ENCODE results near the gene STIMATE. TPM values are rescaled to one million over a fixed set of nuclear protein-coding genes. Genes with fewer than 3 reads are reported as not detected.

The STIMATE gene
- total RNA-seq, 4 donors from 2014 or later: 8.2 to 33.0 (median 16.4) TPM

GRCh38 chr3:52816199-52816598 lies 81.1 kb downstream of the STIMATE start:
- H3K9me3 ChIP-seq: no peaks in the 10 kb centered on the region
- no peaks in the 10 kb centered on the region for H3K4me1 ChIP-seq
- no peak overlapping the region for H3K27ac ChIP-seq
- no peaks in the 10 kb centered on the region for H3K27me3 ChIP-seq
- intact Hi-C loops (cut with DNase I; ENCODE audit: low total_unique reads): no loop called here
- in situ Hi-C loops (cut with MboI; ENCODE audit: low pct_ligation_motif_present in 1 of 4, low pct_unique_long_range_greater_than_20kb in 1 of 4, low sequenced_read_pairs in 3 of 4): no loop called here
- TF ChIP-seq POLR2A (IDR thresholded peaks at IDR 0.05): no peak
- no peak for TF ChIP-seq EP300 (IDR thresholded peaks at IDR 0.05; ENCODE audit: low read depth)
- TF ChIP-seq POLR2AphosphoS5 (IDR thresholded peaks at IDR 0.05): no peak
- no peak for TF ChIP-seq CTCF (IDR thresholded peaks at IDR 0.05)
- H3K4me3 ChIP-seq: no peak overlapping the region
- WGBS, 2 donors (ENCODE audit: low coverage in 1 of 2): 82% methylated on average over 6 of the region's 6 CpGs; no CpG with 5 or more reads in 1 of the 2 donors
- no peaks in the 10 kb centered on the region for H3K36me3 ChIP-seq
- no peak for DNase-seq

GRCh38 chr3:52813810-52814209 lies 83.5 kb downstream of the STIMATE start:
- in situ Hi-C loops (cut with MboI; ENCODE audit: low pct_ligation_motif_present in 1 of 4, low pct_unique_long_range_greater_than_20kb in 1 of 4, low sequenced_read_pairs in 3 of 4) (no loop called here), intact Hi-C loops (cut with DNase I; ENCODE audit: low total_unique reads) (no loop called here)
- Histone ChIP-seq H3K4me3 (no peak overlapping the region), H3K27me3 (no peaks in the 10 kb centered on the region), H3K4me1 (no peaks in the 10 kb centered on the region), H3K36me3 (no peaks in the 10 kb centered on the region), H3K27ac (no peak overlapping the region), H3K9me3 (no peaks in the 10 kb centered on the region)
- 90% methylated on average over 8 of the region's 8 CpGs; no CpG with 5 or more reads in 1 of the 2 donors for WGBS, 2 donors (ENCODE audit: low coverage in 1 of 2)
- DNase-seq: no peak
- TF ChIP-seq CTCF (IDR thresholded peaks at IDR 0.05): no peak
- TF ChIP-seq EP300 (IDR thresholded peaks at IDR 0.05; ENCODE audit: low read depth): no peak
- no peak for TF ChIP-seq POLR2A (IDR thresholded peaks at IDR 0.05)
- TF ChIP-seq POLR2AphosphoS5 (IDR thresholded peaks at IDR 0.05): no peak

GRCh38 chr3:52811452-52812011 lies 85.8 kb downstream of the STIMATE start:
- no peak for DNase-seq
- Histone ChIP-seq H3K27ac (no peak overlapping the region), H3K27me3 (no peaks in the 10 kb centered on the region), H3K4me1 (no peaks in the 10 kb centered on the region), H3K9me3 (no peaks in the 10 kb centered on the region), H3K4me3 (no peak overlapping the region), H3K36me3 (no peaks in the 10 kb centered on the region)
- TF ChIP-seq POLR2AphosphoS5 (IDR thresholded peaks at IDR 0.05) (no peak), EP300 (IDR thresholded peaks at IDR 0.05; ENCODE audit: low read depth) (no peak), CTCF (IDR thresholded peaks at IDR 0.05) (no peak), POLR2A (IDR thresholded peaks at IDR 0.05) (no peak)
- in situ Hi-C loops (cut with MboI; ENCODE audit: low pct_ligation_motif_present in 1 of 4, low pct_unique_long_range_greater_than_20kb in 1 of 4, low sequenced_read_pairs in 3 of 4) (no loop called here), intact Hi-C loops (cut with DNase I; ENCODE audit: low total_unique reads) (no loop called here)
- 60 to 64% methylated on average over 1 to 7 of the region's 7 CpGs for WGBS, 2 donors (ENCODE audit: low coverage in 1 of 2)

- Histone ChIP-seq H3K9me3 (no peaks in the 10 kb centered on the region), H3K4me1 (no peaks in the 10 kb centered on the region), H3K36me3 (no peaks in the 10 kb centered on the region), H3K27me3 (no peaks in the 10 kb centered on the region), H3K27ac (no peak overlapping the region), H3K4me3 (no peak overlapping the region)
- in situ Hi-C loops (cut with MboI; ENCODE audit: low pct_ligation_motif_present in 1 of 4, low pct_unique_long_range_greater_than_20kb in 1 of 4, low sequenced_read_pairs in 3 of 4): no loop called here
- no peak for TF ChIP-seq POLR2A (IDR thresholded peaks at IDR 0.05)
- TF ChIP-seq POLR2AphosphoS5 (IDR thresholded peaks at IDR 0.05): no peak
- no peak for TF ChIP-seq EP300 (IDR thresholded peaks at IDR 0.05; ENCODE audit: low read depth)
- TF ChIP-seq CTCF (IDR thresholded peaks at IDR 0.05): no peak
- intact Hi-C loops (cut with DNase I; ENCODE audit: low total_unique reads): no loop called here
- no peak for DNase-seq
- 90% methylated on average over 11 of the region's 11 CpGs; no CpG with 5 or more reads in 1 of the 2 donors for WGBS, 2 donors (ENCODE audit: low coverage in 1 of 2)
These were observed 86.4 kb downstream of the STIMATE start for GRCh38 chr3:52810923-52811322.
